H1 (cell line): Measurements from ENCODE around the gene SH3RF3. TPM values are rescaled to one million over a fixed set of nuclear protein-coding genes. Genes with fewer than 3 reads are reported as not detected.
A peak's percentile ranks its signal among the peaks of the same experiment; 100 is the strongest.

Experiments used
- CTCF ChIA-PET: fragments of 300-600 bp; sonication (Branson Sonifier 250); formaldehyde crosslinking; loops from one replicate; lab custom pipeline; 2021; ENCODE audit not compliant: partially characterized antibody; lab: Charles Lee
- POLR2A ChIA-PET: fragments of 300-600 bp; sonication (Branson Sonifier 250); formaldehyde crosslinking; loops from one replicate; lab custom pipeline; 2021; ENCODE audit warnings: inconsistent platforms; ENCODE audit not compliant: partially characterized antibody; lab: Charles Lee
- DNase-seq, 2 experiments: peaks; one replicate each; pipeline versions ENCODE4 v3.0.0 to v3.0.0-alpha.2; 2010 to 2022; ENCODE audit warnings: low spot score in 2 of 2, low read depth in 1 of 2, mixed read lengths in 1 of 2
- FAIRE-seq: peaks from 2 replicates; lab custom pipeline; 2011; peaks lifted over from hg19 to GRCh38; lab: Jason Lieb, UNC
- H2AFZ ChIP-seq: 2 replicates; pipeline ENCODE4 v1.8.1; 2012; ENCODE audit warnings: low read length, inconsistent platforms
- H2AK5ac ChIP-seq: 2 replicates; pipeline ENCODE4 v1.6.1; 2013; ENCODE audit warnings: low read depth, low read length
- H2BK120ac ChIP-seq: replicated peaks from 2 replicates; pipeline ENCODE3; 2013; ENCODE audit warnings: low read depth, low read length, inconsistent platforms
- H2BK12ac ChIP-seq: 2 replicates; pipeline ENCODE4 v1.6.1; 2013; ENCODE audit warnings: low read depth, low read length
- H2BK15ac ChIP-seq: 2 replicates; pipeline ENCODE4 v1.6.1; 2013; ENCODE audit warnings: low read length
- H2BK20ac ChIP-seq: 2 replicates; pipeline ENCODE4 v1.6.1; 2013; ENCODE audit warnings: low read length
- H2BK5ac ChIP-seq: 2 replicates; pipeline ENCODE4 v1.6.1; 2013; ENCODE audit warnings: low read depth, low read length
- H3K14ac ChIP-seq: 2 replicates; pipeline ENCODE4 v1.6.1; 2013; ENCODE audit warnings: inconsistent platforms; ENCODE audit not compliant: insufficient read length
- H3K18ac ChIP-seq: 2 replicates; pipeline ENCODE4 v1.6.1; 2013; ENCODE audit warnings: low read length; ENCODE audit errors: extremely low read depth
- H3K23ac ChIP-seq: 2 replicates; pipeline ENCODE4 v1.6.1; 2013; ENCODE audit warnings: inconsistent platforms; ENCODE audit not compliant: insufficient read length
- H3K23me2 ChIP-seq: 2 replicates; pipeline ENCODE4 v1.6.1; 2013; ENCODE audit warnings: low read depth, low read length
- H3K27ac ChIP-seq: 2 replicates; pipeline ENCODE4 v1.6.1; 2011; ENCODE audit warnings: low read depth, low read length, inconsistent platforms
- H3K27me3 ChIP-seq, 4 experiments: replicated peaks in 1 of 4; 1 replicate in 1 of 4; 2 replicates in 3 of 4; pipeline versions ENCODE4 v1.6.1 to v1.8.1; 2011 to 2013; ENCODE audit warnings: low read length in 3 of 4, mild to moderate bottlenecking in 3 of 4, inconsistent platforms in 2 of 4, mixed read lengths in 2 of 4, moderate library complexity in 1 of 4; ENCODE audit not compliant: control insufficient read depth in 3 of 4, insufficient read depth in 3 of 4; ENCODE audit errors: extremely low read depth in 1 of 4
- H3K36me3 ChIP-seq, 4 experiments: 2 replicates each; pipeline versions ENCODE4 v1.6.1 to v1.8.1; 2011 to 2013; ENCODE audit warnings: mild to moderate bottlenecking in 4 of 4, low read length in 3 of 4, moderate library complexity in 2 of 4, control low read depth in 1 of 4, inconsistent platforms in 1 of 4; ENCODE audit not compliant: insufficient read depth in 4 of 4, control insufficient read depth in 2 of 4
- H3K4ac ChIP-seq: replicated peaks from 2 replicates; pipeline ENCODE3; 2013; ENCODE audit warnings: low read length, low read depth, mixed read lengths, inconsistent platforms; ENCODE audit not compliant: insufficient read length
- H3K4me1 ChIP-seq, 4 experiments: replicated peaks in 1 of 4; 1 replicate in 1 of 4; 2 replicates in 3 of 4; pipeline versions ENCODE4 v1.6.1 to v1.8.1; 2011 to 2013; ENCODE audit warnings: low read length in 3 of 4, inconsistent platforms in 2 of 4, mixed read lengths in 1 of 4; ENCODE audit not compliant: insufficient read depth in 4 of 4, control insufficient read depth in 3 of 4
- H3K4me2 ChIP-seq, 2 experiments: 2 replicates each; pipeline versions ENCODE4 v1.6.1 to v1.8.1; 2011 to 2013; ENCODE audit warnings: low read depth in 2 of 2, low read length in 2 of 2, control low read depth in 1 of 2, inconsistent platforms in 1 of 2, mild to moderate bottlenecking in 1 of 2; ENCODE audit not compliant: insufficient read depth in 1 of 2
- H3K4me3 ChIP-seq, 4 experiments: fragments of 200-600, 300-600 bp in 1 of 4; sonication (generic), shearing (Covaris generic), sonication (Bioruptor Twin) in 1 of 4; 2 replicates each; pipeline versions ENCODE4 v1.5.1 to v1.8.1; 2011 to 2016; ENCODE audit warnings: low read length in 4 of 4, low read depth in 3 of 4, control low read depth in 2 of 4, inconsistent platforms in 2 of 4, mild to moderate bottlenecking in 2 of 4, mixed read lengths in 1 of 4, moderate library complexity in 1 of 4; ENCODE audit not compliant: insufficient read depth in 2 of 4; ENCODE audit errors: extremely low read depth in 1 of 4
- H3K56ac ChIP-seq: replicated peaks from 2 replicates; pipeline ENCODE3; 2013; ENCODE audit warnings: low read depth, mild to moderate bottlenecking, mixed read lengths, low read length, inconsistent platforms; ENCODE audit not compliant: insufficient read length
- H3K79me1 ChIP-seq: 2 replicates; pipeline ENCODE4 v1.6.1; 2013; ENCODE audit warnings: low read depth, low read length, control low read depth
- H3K79me2 ChIP-seq, 2 experiments: 2 replicates each; pipeline versions ENCODE4 v1.6.1 to v1.8.1; 2012 to 2013; ENCODE audit warnings: low read length in 2 of 2, mild to moderate bottlenecking in 2 of 2, inconsistent platforms in 1 of 2; ENCODE audit not compliant: insufficient read depth in 2 of 2, control insufficient read depth in 1 of 2
- H3K9ac ChIP-seq, 4 experiments: replicated peaks in 1 of 4; 1 replicate in 1 of 4; 2 replicates in 3 of 4; pipeline versions ENCODE4 v1.6.1 to v1.8.1; 2011 to 2013; ENCODE audit warnings: low read depth in 3 of 4, low read length in 3 of 4, control low read depth in 2 of 4, mild to moderate bottlenecking in 2 of 4, moderate library complexity in 2 of 4, inconsistent platforms in 1 of 4; ENCODE audit errors: extremely low read depth in 1 of 4
- H3K9me3 ChIP-seq, 2 experiments: 2 replicates each; pipeline versions ENCODE4 v1.6.1 to v1.8.1; 2012 to 2013; ENCODE audit warnings: mild to moderate bottlenecking in 2 of 2, moderate library complexity in 2 of 2, control low read depth in 1 of 2, inconsistent platforms in 1 of 2, low read depth in 1 of 2, low read length in 1 of 2, mixed read lengths in 1 of 2; ENCODE audit not compliant: insufficient read depth in 2 of 2
- H4K20me1 ChIP-seq, 2 experiments: replicated peaks in 1 of 2; 2 replicates each; pipeline versions ENCODE3 to v1.8.1; 2011 to 2013; ENCODE audit warnings: inconsistent platforms in 2 of 2, low read length in 2 of 2, mild to moderate bottlenecking in 1 of 2; ENCODE audit not compliant: insufficient read depth in 2 of 2, control insufficient read depth in 1 of 2
- H4K5ac ChIP-seq: 2 replicates; pipeline ENCODE4 v1.6.1; 2013; ENCODE audit warnings: low read length, low read depth, mixed read lengths, inconsistent platforms; ENCODE audit not compliant: insufficient read length
- H4K8ac ChIP-seq: 2 replicates; pipeline ENCODE4 v1.8.0; 2013; ENCODE audit warnings: mild to moderate bottlenecking, moderate library complexity, low read length, inconsistent platforms; ENCODE audit not compliant: insufficient read depth; ENCODE audit errors: extremely low read depth
- H4K91ac ChIP-seq: replicated peaks from 2 replicates; pipeline ENCODE3; 2013; ENCODE audit warnings: low read length, mixed read lengths, inconsistent platforms; ENCODE audit not compliant: insufficient read length
- CREB1 ChIP-seq: IDR thresholded peaks from 2 replicates; pipeline ENCODE4 v1.6.1; 2012; ENCODE audit warnings: inconsistent platforms
- FOSL1 ChIP-seq: IDR thresholded peaks from 2 replicates; pipeline ENCODE4 v1.6.1; 2011; ENCODE audit warnings: mild to moderate bottlenecking, low read depth, low read length, moderate library complexity; ENCODE audit not compliant: insufficient read depth
- PHF8 ChIP-seq: fragments of 200-600 bp; sonication (generic); conservative IDR thresholded peaks from 2 replicates; pipeline ENCODE4 v1.7.1; 2012; ENCODE audit warnings: low read depth, mild to moderate bottlenecking, inconsistent platforms, low read length, moderate library complexity
- POLR2A ChIP-seq, 2 experiments: IDR thresholded peaks; 1 replicate in 1 of 2; 2 replicates in 1 of 2; pipeline ENCODE4 v1.6.1; 2011; ENCODE audit warnings: low read depth in 2 of 2, low read length in 2 of 2, mild to moderate bottlenecking in 2 of 2; ENCODE audit errors: control extremely low read depth in 1 of 2
- POU5F1 ChIP-seq: IDR thresholded peaks from 2 replicates; pipeline ENCODE4 v1.6.1; 2011; ENCODE audit warnings: low read depth, mild to moderate bottlenecking, low read length, moderate library complexity
- RBBP5 ChIP-seq: IDR thresholded peaks from 2 replicates; pipeline ENCODE4 v1.7.1; 2012; ENCODE audit warnings: low read depth, mild to moderate bottlenecking, inconsistent platforms, low read length, moderate library complexity, borderline replicate concordance
- RNF2 ChIP-seq: fragments of 200-900, 300-1000 bp; sonication (generic); IDR thresholded peaks from 2 replicates; pipeline ENCODE4 v1.7.1; 2016; ENCODE audit warnings: borderline replicate concordance, low read depth, mild to moderate bottlenecking, antibody characterized with exemption, low read length; ENCODE audit not compliant: poor library complexity, severe bottlenecking; ENCODE audit errors: missing control alignments
- RXRA ChIP-seq: IDR thresholded peaks from 2 replicates; pipeline ENCODE4 v1.6.1; 2011; ENCODE audit warnings: low read depth, mild to moderate bottlenecking, low read length, moderate library complexity; ENCODE audit not compliant: insufficient read depth
- SIRT6 ChIP-seq: IDR thresholded peaks from one replicate; pipeline ENCODE4 v1.7.1; 2012; ENCODE audit warnings: low read length, inconsistent platforms
- SUZ12 ChIP-seq: fragments of 200-600 bp; sonication (generic); IDR thresholded peaks from 2 replicates; pipeline ENCODE4 v1.6.1; 2012; ENCODE audit warnings: mild to moderate bottlenecking, inconsistent platforms, low read length, moderate library complexity, mixed read lengths
- WGBS, 2 experiments: shearing (Covaris generic) in 1 of 2; methylation state at CpG; one replicate each; pipeline versions ENCODE4 v1.1.6 to v1.1.7; 2013 to 2015; ENCODE audit warnings: low lambda C conversion rate in 2 of 2, mixed read lengths in 2 of 2, inconsistent platforms in 1 of 2, low coverage in 1 of 2, missing lambda C conversion rate in 1 of 2; ENCODE audit not compliant: insufficient replicate concordance in 2 of 2, insufficient coverage in 1 of 2, insufficient read length in 1 of 2; ENCODE audit errors: extremely low coverage in 1 of 2, missing lambda C conversion rate in 1 of 2; 5-methylcytosine and 5-hydroxymethylcytosine counted together
- polyA plus RNA-seq, 7 experiments: library from polyadenylated mRNA; depleted of rRNA in 3 of 7; stranded (reverse) in 5 of 7; unstranded in 2 of 7; fragments of >200 nt in 5 of 7; fragments of 200-250 nt in 2 of 7; gene quantifications; 1 replicate in 5 of 7; 2 replicates in 1 of 7; 4 replicates in 1 of 7; pipeline versions ENCODE4 v1.2.1 to v1.2.3, GENCODE V29; 2011 to 2013; ENCODE audit warnings: missing spikeins in 2 of 7, mixed read lengths in 2 of 7
- total RNA-seq: library from RNA; stranded (reverse); fragmentation: NEBNext Ultra II Directional; extraction: Animal tissue kit (Norgen Biotek cat#: 25700); gene quantifications from 2 replicates; pipeline ENCODE4 v1.2.1, GENCODE V29; 2021
- TF ChIP-seq, protein P1 (sequence below), 3 experiments: IDR thresholded peaks; 1 replicate in 2 of 3; 2 replicates in 1 of 3; pipeline versions ENCODE4 v1.5.1 to v1.6.1; 2011; ENCODE audit warnings: low read length in 3 of 3, mild to moderate bottlenecking in 3 of 3, inconsistent platforms in 2 of 3, low read depth in 1 of 3, moderate library complexity in 1 of 3; ENCODE audit not compliant: insufficient read depth in 1 of 3; ENCODE audit errors: control extremely low read depth in 1 of 3

SH3RF3 gene
- total and polyA plus RNA-seq, 2 of the 8 experiments (the other 6 are each of a cell fraction or from before 2014, with no cell fraction given): 0.11 to 0.65 TPM

DNA sequence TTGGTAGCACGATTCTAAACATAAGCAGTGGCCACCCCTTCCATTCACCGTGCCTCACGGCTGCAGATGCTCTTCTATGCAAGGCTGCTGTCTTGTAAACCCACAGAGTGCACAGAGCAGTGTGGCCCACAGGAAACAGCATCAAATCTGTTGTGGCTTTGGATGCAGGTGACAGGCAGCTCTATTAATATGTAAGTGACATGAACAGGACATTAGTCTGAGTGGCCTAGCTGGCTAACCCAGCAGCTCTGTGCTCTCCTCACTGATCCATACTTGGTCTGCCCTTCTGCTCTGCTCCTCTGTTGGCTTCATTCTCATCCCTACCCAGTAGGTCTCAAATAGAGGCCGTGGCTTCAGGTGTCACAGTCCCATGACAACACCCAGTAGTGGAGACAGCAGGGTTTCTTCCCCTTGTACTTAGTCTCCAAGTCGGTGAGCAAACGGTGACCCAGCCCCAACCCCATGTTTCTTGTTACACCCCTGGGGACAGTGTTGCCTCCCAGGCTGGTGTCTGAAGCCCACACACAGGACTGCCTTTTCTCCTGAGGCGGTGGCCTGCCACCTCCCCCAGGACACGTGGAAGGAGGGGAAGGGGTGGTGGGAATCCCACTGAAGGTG lies 5.8 kb downstream of the SH3RF3 start:
- Histone ChIP-seq H4K91ac (no peak overlapping the region), H3K18ac (no peak overlapping the region), H3K36me3 (peaks cover 0 to 3% (median 0%) of the 10 kb centered on the region in 4 experiments; a peak in 1 of 8 replicates), H3K79me1 (no peaks in the 10 kb centered on the region), H2AK5ac (no peak overlapping the region), H2BK20ac (no peak overlapping the region), H3K27ac (no peak overlapping the region), H3K4me3 (no peak overlapping the region), H2BK15ac (no peak overlapping the region), H3K23me2 (no peaks in the 10 kb centered on the region), H4K20me1 (peaks cover 0 to 4% of the 10 kb centered on the region in 2 experiments), H3K23ac (no peak overlapping the region), H3K56ac (no peak overlapping the region), H3K4me1 (peaks cover 0 to 4% (median 0%) of the 10 kb centered on the region in 4 experiments; a peak in 3 of 7 replicates), H4K8ac (no peak overlapping the region), H3K4ac (no peak overlapping the region), H3K9ac (no peak overlapping the region), H3K9me3 (no peaks in the 10 kb centered on the region), H2BK5ac (no peak overlapping the region), H2AFZ (no peak overlapping the region), H2BK12ac (no peak overlapping the region), H3K79me2 (no peaks in the 10 kb centered on the region), H3K27me3 (peaks cover 6 to 26% (median 14%) of the 10 kb centered on the region in 4 experiments), H2BK120ac (no peak overlapping the region), H3K14ac (no peak overlapping the region), H3K4me2 (no peak overlapping the region), H4K5ac (no peak overlapping the region)
- DNase-seq (peak in 1 of 2 experiments; percentile 23), FAIRE-seq (no peak)
- POLR2A ChIA-PET: no interaction called here
- WGBS, 2 experiments: 81% methylated on average over 8 of the region's 8 CpGs; no CpG with 5 or more reads in 1 of the 2 experiments
- CTCF ChIA-PET: interaction anchor here (0.7 to 1.0 kb wide), 3 partner anchors 13 to 184 kb away, joined by 3 read pairs; no protein-coding TSS in a partner anchor
- TF ChIP-seq RXRA (no peak), RNF2 (no peak), POLR2A (IDR thresholded peaks at IDR 0.05; ENCODE audit: control extremely low read depth in 1 of 2, low read depth in 2 of 2, low read length in 2 of 2) (no peak), SUZ12 (no peak), PHF8 (no peak), POU5F1 (no peak), SIRT6 (no peak), RBBP5 (no peak), FOSL1 (no peak), CREB1 (no peak)
- TF ChIP-seq, protein P1, sequence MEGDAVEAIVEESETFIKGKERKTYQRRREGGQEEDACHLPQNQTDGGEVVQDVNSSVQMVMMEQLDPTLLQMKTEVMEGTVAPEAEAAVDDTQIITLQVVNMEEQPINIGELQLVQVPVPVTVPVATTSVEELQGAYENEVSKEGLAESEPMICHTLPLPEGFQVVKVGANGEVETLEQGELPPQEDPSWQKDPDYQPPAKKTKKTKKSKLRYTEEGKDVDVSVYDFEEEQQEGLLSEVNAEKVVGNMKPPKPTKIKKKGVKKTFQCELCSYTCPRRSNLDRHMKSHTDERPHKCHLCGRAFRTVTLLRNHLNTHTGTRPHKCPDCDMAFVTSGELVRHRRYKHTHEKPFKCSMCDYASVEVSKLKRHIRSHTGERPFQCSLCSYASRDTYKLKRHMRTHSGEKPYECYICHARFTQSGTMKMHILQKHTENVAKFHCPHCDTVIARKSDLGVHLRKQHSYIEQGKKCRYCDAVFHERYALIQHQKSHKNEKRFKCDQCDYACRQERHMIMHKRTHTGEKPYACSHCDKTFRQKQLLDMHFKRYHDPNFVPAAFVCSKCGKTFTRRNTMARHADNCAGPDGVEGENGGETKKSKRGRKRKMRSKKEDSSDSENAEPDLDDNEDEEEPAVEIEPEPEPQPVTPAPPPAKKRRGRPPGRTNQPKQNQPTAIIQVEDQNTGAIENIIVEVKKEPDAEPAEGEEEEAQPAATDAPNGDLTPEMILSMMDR (IDR thresholded peaks at IDR 0.05; ENCODE audit: control extremely low read depth in 1 of 3, insufficient read depth in 1 of 3, low read depth in 1 of 3, low read length in 3 of 3): no peak
